22Rv1 (cell line): ENCODE measurements around the gene CMYA5.

Experiments
- ZFX ChIP-seq: fragments of 450-650 bp; IDR thresholded peaks from 2 replicates; pipeline ENCODE4 v1.6.1; 2017; ENCODE audit warnings: antibody characterized with exemption, borderline replicate concordance
- TF ChIP-seq, protein P1 (sequence below): fragments of 450-650 bp; IDR thresholded peaks from 2 replicates; pipeline ENCODE4 v1.5.1; 2017; ENCODE audit warnings: mild to moderate bottlenecking

GRCh38 chr5:79753877-79754645 is 64.4 kb downstream of the CMYA5 start:
- TF ChIP-seq, protein P1, sequence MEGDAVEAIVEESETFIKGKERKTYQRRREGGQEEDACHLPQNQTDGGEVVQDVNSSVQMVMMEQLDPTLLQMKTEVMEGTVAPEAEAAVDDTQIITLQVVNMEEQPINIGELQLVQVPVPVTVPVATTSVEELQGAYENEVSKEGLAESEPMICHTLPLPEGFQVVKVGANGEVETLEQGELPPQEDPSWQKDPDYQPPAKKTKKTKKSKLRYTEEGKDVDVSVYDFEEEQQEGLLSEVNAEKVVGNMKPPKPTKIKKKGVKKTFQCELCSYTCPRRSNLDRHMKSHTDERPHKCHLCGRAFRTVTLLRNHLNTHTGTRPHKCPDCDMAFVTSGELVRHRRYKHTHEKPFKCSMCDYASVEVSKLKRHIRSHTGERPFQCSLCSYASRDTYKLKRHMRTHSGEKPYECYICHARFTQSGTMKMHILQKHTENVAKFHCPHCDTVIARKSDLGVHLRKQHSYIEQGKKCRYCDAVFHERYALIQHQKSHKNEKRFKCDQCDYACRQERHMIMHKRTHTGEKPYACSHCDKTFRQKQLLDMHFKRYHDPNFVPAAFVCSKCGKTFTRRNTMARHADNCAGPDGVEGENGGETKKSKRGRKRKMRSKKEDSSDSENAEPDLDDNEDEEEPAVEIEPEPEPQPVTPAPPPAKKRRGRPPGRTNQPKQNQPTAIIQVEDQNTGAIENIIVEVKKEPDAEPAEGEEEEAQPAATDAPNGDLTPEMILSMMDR = no peak
- TF ChIP-seq ZFX = no peak
